GM12864 (cell line): ENCODE results near the gene ZNF853.

Source experiments
- DNase-seq: peaks from one replicate; pipeline ENCODE4 v3.0.0-alpha.2; 2011; ENCODE audit warnings: low read depth
- H3K4me3 ChIP-seq: 2 replicates; pipeline ENCODE4 v1.5.1; 2011; ENCODE audit warnings: mild to moderate bottlenecking, low read depth, low read length, control low read depth
- CTCF ChIP-seq: IDR thresholded peaks from 2 replicates; pipeline ENCODE4 v1.5.1; 2011; ENCODE audit warnings: low read depth, mild to moderate bottlenecking, moderate library complexity, low read length, control low read depth, inconsistent platforms; ENCODE audit errors: missing control alignments

Gene ZNF853

GRCh38 chr7:6653071-6654003, 37.9 kb downstream of the ZNF853 start:
- TF ChIP-seq CTCF = no peak
- DNase-seq = no peak
- H3K4me3 ChIP-seq = no peak overlapping the region

GRCh38 chr7:6654113-6654841, 38.9 kb downstream of the ZNF853 start:
- no peak overlapping the region for H3K4me3 ChIP-seq
- no peak for TF ChIP-seq CTCF
- DNase-seq = no peak

- no peak for TF ChIP-seq CTCF
- no peak overlapping the region for H3K4me3 ChIP-seq
- DNase-seq = no peak
Observed at GRCh38 chr7:6654842-6655610, 39.6 kb downstream of the ZNF853 start.

- TF ChIP-seq CTCF = no peak
- no peak for DNase-seq
- no peak overlapping the region for H3K4me3 ChIP-seq
Observed at GRCh38 chr7:6655636-6656385, 40.4 kb downstream of the ZNF853 start.

- DNase-seq = no peak
- TF ChIP-seq CTCF = no peak
- H3K4me3 ChIP-seq = no peak overlapping the region
Observed at GRCh38 chr7:6656413-6656812, 41.0 kb downstream of the ZNF853 start.
